GM12891 (cell line): ENCODE measurements around the gene CARD8.

Experiments
- POLR2A ChIP-seq: IDR thresholded peaks from 2 replicates; pipeline ENCODE4 v1.6.1; 2011; ENCODE audit warnings: low read depth, low read length, control low read depth
- POLR2AphosphoS5 ChIP-seq: IDR thresholded peaks from 2 replicates; pipeline ENCODE4 v1.6.1; 2011; ENCODE audit warnings: low read depth, low read length, control low read depth
- POU2F2 ChIP-seq: IDR thresholded peaks from 2 replicates; pipeline ENCODE4 v1.6.1; 2011; ENCODE audit warnings: low read depth, mild to moderate bottlenecking, control low read depth, low read length, moderate library complexity
- SPI1 ChIP-seq: IDR thresholded peaks from 2 replicates; pipeline ENCODE4 v1.6.1; 2011; ENCODE audit warnings: low read depth, low read length, control low read depth
- TAF1 ChIP-seq: IDR thresholded peaks from 2 replicates; pipeline ENCODE4 v1.6.1; 2011; ENCODE audit warnings: low read depth, low read length, control low read depth

- TF ChIP-seq POLR2A: no peak
- TF ChIP-seq TAF1: no peak
- TF ChIP-seq POLR2AphosphoS5: no peak
- no peak for TF ChIP-seq POU2F2
- TF ChIP-seq SPI1: no peak
Measured at GRCh38 chr19:48250290-48251025, 5.3 kb downstream of the CARD8 start.
